HEK293T (cell line): ENCODE data around the gene PER3.

Experiments
- ELF4 ChIP-seq: fragments of 450-650 bp; IDR thresholded peaks from 2 replicates; pipeline ENCODE4 v1.6.1; 2017; ENCODE audit warnings: antibody characterized with exemption
- FOXM1 ChIP-seq: fragments of 450-650 bp; IDR thresholded peaks from 2 replicates; pipeline ENCODE4 v1.6.1; 2017; ENCODE audit warnings: mild to moderate bottlenecking, borderline replicate concordance
- SP1 ChIP-seq: fragments of 450-650 bp; IDR thresholded peaks from 2 replicates; pipeline ENCODE4 v1.6.1; 2017
- ZNF384 ChIP-seq: fragments of 450-650 bp; IDR thresholded peaks from 2 replicates; pipeline ENCODE4 v1.6.1; 2016

- TF ChIP-seq ELF4 (no peak), FOXM1 (no peak), SP1 (no peak), ZNF384 (no peak)
Measured at GRCh38 chr1:7771823-7772299, 12.2 kb upstream of the PER3 start.
